T-helper 1 cell treated with Interleukin-12 subunit alpha and Interleukin-12 subunit beta and Interleukin-4 antibody, amounts not matched to agents 30 μg/mL and 1 μg/mL, for 36 hours (primary cell): ENCODE data around the gene LMAN2L.

Experiments
- H3K27ac Mint-ChIP-seq: one replicate; pipeline ENCODE4 v1.8.0; 2021; ENCODE audit warnings: mild to moderate bottlenecking, mixed read lengths
- H3K27me3 Mint-ChIP-seq: one replicate; pipeline ENCODE4 v1.8.0; 2021; ENCODE audit warnings: low read depth, mixed read lengths
- H3K36me3 Mint-ChIP-seq: one replicate; pipeline ENCODE4 v1.8.0; 2021; ENCODE audit warnings: low read depth, mixed read lengths
- H3K4me1 Mint-ChIP-seq: one replicate; pipeline ENCODE4 v1.8.0; 2021; ENCODE audit warnings: low read depth, mixed read lengths
- H3K4me3 Mint-ChIP-seq: one replicate; pipeline ENCODE4 v1.8.0; 2021; ENCODE audit warnings: mild to moderate bottlenecking, moderate library complexity, mixed read lengths
- H3K9me3 Mint-ChIP-seq: one replicate; pipeline ENCODE4 v1.8.0; 2021; ENCODE audit warnings: mixed read lengths

LMAN2L gene

GRCh38 chr2:96739633-96740428 lies at the start of gene LMAN2L:
Gene LMAN2L, minus strand, starts transcription at chr2:96740064. Its CDS starts 24 bp downstream, at chr2:96740040.
- H3K4me3 Mint-ChIP-seq, result peak within 1 kb of the TSS; percentile 93
- H3K36me3 Mint-ChIP-seq, result peaks cover 2% of the 10 kb centered on the region
- H3K4me1 Mint-ChIP-seq, result peaks cover 23% of the 10 kb centered on the region
- H3K9me3 Mint-ChIP-seq, result no peaks in the 10 kb centered on the region
- H3K27ac Mint-ChIP-seq, result peak within 1 kb of the TSS; percentile 84
- peaks cover 3% of the 10 kb centered on the region for H3K27me3 Mint-ChIP-seq

GRCh38 chr2:96789245-96789617 lies 49.4 kb upstream of the LMAN2L start:
- H3K27ac Mint-ChIP-seq, result no peak overlapping the region
- no peak overlapping the region for H3K4me3 Mint-ChIP-seq
- no peaks in the 10 kb centered on the region for H3K4me1 Mint-ChIP-seq
- H3K9me3 Mint-ChIP-seq, result no peaks in the 10 kb centered on the region
- peaks cover 1% of the 10 kb centered on the region for H3K36me3 Mint-ChIP-seq
- no peaks in the 10 kb centered on the region for H3K27me3 Mint-ChIP-seq

- no peaks in the 10 kb centered on the region for H3K4me1 Mint-ChIP-seq
- no peak overlapping the region for H3K27ac Mint-ChIP-seq
- H3K9me3 Mint-ChIP-seq, result no peaks in the 10 kb centered on the region
- H3K27me3 Mint-ChIP-seq, result no peaks in the 10 kb centered on the region
- H3K36me3 Mint-ChIP-seq, result peaks cover 1% of the 10 kb centered on the region
- H3K4me3 Mint-ChIP-seq, result no peak overlapping the region
Observed at GRCh38 chr2:96788442-96789244, 48.8 kb upstream of the LMAN2L start.

- Mint-ChIP-seq H3K27ac (no peak overlapping the region), H3K4me1 (no peaks in the 10 kb centered on the region), H3K9me3 (no peaks in the 10 kb centered on the region), H3K27me3 (no peaks in the 10 kb centered on the region), H3K4me3 (no peak overlapping the region), H3K36me3 (peaks cover 1% of the 10 kb centered on the region)
Observed at GRCh38 chr2:96787411-96787810, 47.5 kb upstream of the LMAN2L start.

- Mint-ChIP-seq H3K4me1 (no peaks in the 10 kb centered on the region), H3K4me3 (no peak overlapping the region), H3K27ac (no peak overlapping the region), H3K27me3 (no peaks in the 10 kb centered on the region), H3K36me3 (peaks cover 1% of the 10 kb centered on the region), H3K9me3 (no peaks in the 10 kb centered on the region)
Observed at GRCh38 chr2:96783388-96783787, 43.5 kb upstream of the LMAN2L start.

- Mint-ChIP-seq H3K27ac (no peak overlapping the region), H3K27me3 (no peaks in the 10 kb centered on the region), H3K4me3 (no peak overlapping the region), H3K36me3 (peaks cover 8% of the 10 kb centered on the region), H3K9me3 (no peaks in the 10 kb centered on the region), H3K4me1 (peaks cover 22% of the 10 kb centered on the region)
Observed at GRCh38 chr2:96775160-96775559, 35.3 kb upstream of the LMAN2L start.

GRCh38 chr2:96773922-96774321 lies 34.1 kb upstream of the LMAN2L start:
- H3K9me3 Mint-ChIP-seq, result no peaks in the 10 kb centered on the region
- no peaks in the 10 kb centered on the region for H3K27me3 Mint-ChIP-seq
- peaks cover 22% of the 10 kb centered on the region for H3K4me1 Mint-ChIP-seq
- H3K36me3 Mint-ChIP-seq, result peaks cover 8% of the 10 kb centered on the region
- H3K4me3 Mint-ChIP-seq, result peak overlapping the region; percentile 81
- peak overlapping the region; percentile 90 for H3K27ac Mint-ChIP-seq

- Mint-ChIP-seq H3K9me3 (no peaks in the 10 kb centered on the region), H3K4me1 (peaks cover 24% of the 10 kb centered on the region), H3K4me3 (no peak overlapping the region), H3K36me3 (peaks cover 8% of the 10 kb centered on the region), H3K27ac (peak overlapping the region; percentile 45), H3K27me3 (no peaks in the 10 kb centered on the region)
Observed at GRCh38 chr2:96772903-96773671, 33.2 kb upstream of the LMAN2L start.

GRCh38 chr2:96771796-96772618 lies 32.1 kb upstream of the LMAN2L start:
- Mint-ChIP-seq H3K27ac (no peak overlapping the region), H3K27me3 (no peaks in the 10 kb centered on the region), H3K36me3 (peaks cover 8% of the 10 kb centered on the region), H3K9me3 (no peaks in the 10 kb centered on the region), H3K4me3 (peak overlapping the region; percentile 53), H3K4me1 (peaks cover 24% of the 10 kb centered on the region)

- Mint-ChIP-seq H3K36me3 (peaks cover 12% of the 10 kb centered on the region), H3K9me3 (no peaks in the 10 kb centered on the region), H3K27me3 (no peaks in the 10 kb centered on the region), H3K4me1 (peaks cover 27% of the 10 kb centered on the region), H3K4me3 (no peak overlapping the region), H3K27ac (no peak overlapping the region)
Observed at GRCh38 chr2:96770442-96771202, 30.8 kb upstream of the LMAN2L start.

- H3K27ac Mint-ChIP-seq, result no peak overlapping the region
- H3K4me3 Mint-ChIP-seq, result no peak overlapping the region
- H3K9me3 Mint-ChIP-seq, result no peaks in the 10 kb centered on the region
- peaks cover 12% of the 10 kb centered on the region for H3K36me3 Mint-ChIP-seq
- H3K4me1 Mint-ChIP-seq, result peaks cover 22% of the 10 kb centered on the region
- no peaks in the 10 kb centered on the region for H3K27me3 Mint-ChIP-seq
Observed at GRCh38 chr2:96769814-96770213, 29.9 kb upstream of the LMAN2L start.

GRCh38 chr2:96768083-96768561 lies 28.3 kb upstream of the LMAN2L start:
- Mint-ChIP-seq H3K4me3 (no peak overlapping the region), H3K4me1 (peaks cover 31% of the 10 kb centered on the region), H3K27me3 (no peaks in the 10 kb centered on the region), H3K9me3 (no peaks in the 10 kb centered on the region), H3K36me3 (peaks cover 12% of the 10 kb centered on the region), H3K27ac (no peak overlapping the region)

- H3K9me3 Mint-ChIP-seq, result no peaks in the 10 kb centered on the region
- no peaks in the 10 kb centered on the region for H3K27me3 Mint-ChIP-seq
- H3K27ac Mint-ChIP-seq, result no peak overlapping the region
- peaks cover 31% of the 10 kb centered on the region for H3K4me1 Mint-ChIP-seq
- H3K36me3 Mint-ChIP-seq, result peaks cover 7% of the 10 kb centered on the region
- H3K4me3 Mint-ChIP-seq, result no peak overlapping the region
Observed at GRCh38 chr2:96767135-96767871, 27.4 kb upstream of the LMAN2L start.
